Activated effector memory CD4-positive, alpha-beta T cell treated with Interleukin-2 at 50 U/mL for 16 hours (primary cell): ENCODE results near the gene LILRB5.
"Not testable (repeated sequence)": the region's sequence is repeated elsewhere in the genome, so short reads cannot be mapped to it uniquely, and the experiment has no call there.

Experiments used
- DNase-seq: peaks from one replicate; pipeline ENCODE4 v3.0.0-alpha.2; 2020

The LILRB5 gene

GRCh38 chr19:54257116-54257480, at the start of gene LILRB5:
LILRB5 (minus strand) TSS chr19:54257273; CDS start chr19:54257193, 80 bp downstream.
- no peak for DNase-seq

GRCh38 chr19:54305141-54305540, 48.1 kb upstream of the LILRB5 start:
- DNase-seq: no peak

GRCh38 chr19:54302257-54302656, 45.2 kb upstream of the LILRB5 start:
- no peak for DNase-seq

- no peak for DNase-seq
Observed at GRCh38 chr19:54299515-54299914, 42.4 kb upstream of the LILRB5 start.

- no peak for DNase-seq
Observed at GRCh38 chr19:54299126-54299498, 42.0 kb upstream of the LILRB5 start.

GRCh38 chr19:54298357-54299125, 41.5 kb upstream of the LILRB5 start:
- no peak for DNase-seq

- no peak for DNase-seq
Observed at GRCh38 chr19:54297759-54298305, 40.8 kb upstream of the LILRB5 start.

GRCh38 chr19:54294539-54294938, 37.5 kb upstream of the LILRB5 start:
- DNase-seq: no peak

GRCh38 chr19:54289160-54289559, 32.1 kb upstream of the LILRB5 start:
- not testable (repeated sequence) for DNase-seq

- DNase-seq: no peak
Observed at GRCh38 chr19:54287456-54287855, 30.4 kb upstream of the LILRB5 start.

- DNase-seq: not testable (repeated sequence)
Observed at GRCh38 chr19:54286283-54286682, 29.2 kb upstream of the LILRB5 start.

GRCh38 chr19:54285427-54286056, 28.5 kb upstream of the LILRB5 start:
- not testable (repeated sequence) for DNase-seq

GRCh38 chr19:54282686-54283470, 25.8 kb upstream of the LILRB5 start:
- DNase-seq: no peak

- DNase-seq: not testable (repeated sequence)
Observed at GRCh38 chr19:54281729-54282075, 24.6 kb upstream of the LILRB5 start.

GRCh38 chr19:54281007-54281728, 24.1 kb upstream of the LILRB5 start, which contains the start of gene LILRB2:
LILRB2 (minus strand) TSS chr19:54281110; CDS start chr19:54280496, 614 bp downstream.
- no peak for DNase-seq

GRCh38 chr19:54280441-54280840, 23.4 kb upstream of the LILRB5 start:
- DNase-seq: not testable (repeated sequence)

GRCh38 chr19:54280025-54280424, 23.0 kb upstream of the LILRB5 start:
- DNase-seq: not testable (repeated sequence)

GRCh38 chr19:54279406-54279962, 22.4 kb upstream of the LILRB5 start:
- DNase-seq: no peak

- not testable (repeated sequence) for DNase-seq
Observed at GRCh38 chr19:54278571-54279195, 21.6 kb upstream of the LILRB5 start.

- DNase-seq: not testable (repeated sequence)
Observed at GRCh38 chr19:54278056-54278455, 21.0 kb upstream of the LILRB5 start.

- DNase-seq: not testable (repeated sequence)
Observed at GRCh38 chr19:54277111-54277615, 20.1 kb upstream of the LILRB5 start.

- no peak for DNase-seq
Observed at GRCh38 chr19:54275951-54276350, 18.9 kb upstream of the LILRB5 start.
